Measurements from ENCODE around the gene CFAP97D2. TPM values are rescaled to one million over a fixed set of nuclear protein-coding genes. Genes with fewer than 3 reads are reported as not detected.

CFAP97D2 gene
- total and polyA plus RNA-seq, 2 of the 13 experiments (the other 11 are each of a cell fraction or from before 2014, with no cell fraction given) = not detected

- TF ChIP-seq ZNF740 (CRISPR knock-in tag; IDR thresholded peaks at IDR 0.05) = peak; percentile 97
- TF ChIP-seq USF2 (IDR thresholded peaks at IDR 0.05; ENCODE audit: low read depth, low read length) = no peak
- peak; percentile 34; the same call in 1 of the 2 replicates for TF ChIP-seq USF2 (CRISPR knock-in tag; IDR thresholded peaks at IDR 0.05; ENCODE audit: borderline replicate concordance)
- TF ChIP-seq, protein P1, sequence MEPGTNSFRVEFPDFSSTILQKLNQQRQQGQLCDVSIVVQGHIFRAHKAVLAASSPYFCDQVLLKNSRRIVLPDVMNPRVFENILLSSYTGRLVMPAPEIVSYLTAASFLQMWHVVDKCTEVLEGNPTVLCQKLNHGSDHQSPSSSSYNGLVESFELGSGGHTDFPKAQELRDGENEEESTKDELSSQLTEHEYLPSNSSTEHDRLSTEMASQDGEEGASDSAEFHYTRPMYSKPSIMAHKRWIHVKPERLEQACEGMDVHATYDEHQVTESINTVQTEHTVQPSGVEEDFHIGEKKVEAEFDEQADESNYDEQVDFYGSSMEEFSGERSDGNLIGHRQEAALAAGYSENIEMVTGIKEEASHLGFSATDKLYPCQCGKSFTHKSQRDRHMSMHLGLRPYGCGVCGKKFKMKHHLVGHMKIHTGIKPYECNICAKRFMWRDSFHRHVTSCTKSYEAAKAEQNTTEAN (CRISPR knock-in tag; conservative IDR thresholded peaks at IDR 0.05) = 0 out of 2 replicates have a peak, but pooled peaks have one; percentile 28
- TF ChIP-seq ZNF761 (CRISPR knock-in tag; conservative IDR thresholded peaks at IDR 0.05) = peak; percentile 85; the same call in 1 of the 2 replicates
- TF ChIP-seq, protein P2, sequence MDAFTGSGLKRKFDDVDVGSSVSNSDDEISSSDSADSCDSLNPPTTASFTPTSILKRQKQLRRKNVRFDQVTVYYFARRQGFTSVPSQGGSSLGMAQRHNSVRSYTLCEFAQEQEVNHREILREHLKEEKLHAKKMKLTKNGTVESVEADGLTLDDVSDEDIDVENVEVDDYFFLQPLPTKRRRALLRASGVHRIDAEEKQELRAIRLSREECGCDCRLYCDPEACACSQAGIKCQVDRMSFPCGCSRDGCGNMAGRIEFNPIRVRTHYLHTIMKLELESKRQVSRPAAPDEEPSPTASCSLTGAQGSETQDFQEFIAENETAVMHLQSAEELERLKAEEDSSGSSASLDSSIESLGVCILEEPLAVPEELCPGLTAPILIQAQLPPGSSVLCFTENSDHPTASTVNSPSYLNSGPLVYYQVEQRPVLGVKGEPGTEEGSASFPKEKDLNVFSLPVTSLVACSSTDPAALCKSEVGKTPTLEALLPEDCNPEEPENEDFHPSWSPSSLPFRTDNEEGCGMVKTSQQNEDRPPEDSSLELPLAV (CRISPR knock-in tag; conservative IDR thresholded peaks at IDR 0.05; ENCODE audit: low read depth) = no peak
- no peak for TF ChIP-seq ZSCAN22 (CRISPR knock-in tag; IDR thresholded peaks at IDR 0.05)
- TF ChIP-seq ZNF34 (CRISPR knock-in tag; IDR thresholded peaks at IDR 0.05; ENCODE audit: borderline replicate concordance) = no peak
- TF ChIP-seq ZNF326 (CRISPR knock-in tag; IDR thresholded peaks at IDR 0.05; ENCODE audit: borderline replicate concordance) = no peak
- no peak for TF ChIP-seq POLR2AphosphoS2 (IDR thresholded peaks at IDR 0.05; ENCODE audit: low read depth, low read length)
- TF ChIP-seq, protein P3, sequence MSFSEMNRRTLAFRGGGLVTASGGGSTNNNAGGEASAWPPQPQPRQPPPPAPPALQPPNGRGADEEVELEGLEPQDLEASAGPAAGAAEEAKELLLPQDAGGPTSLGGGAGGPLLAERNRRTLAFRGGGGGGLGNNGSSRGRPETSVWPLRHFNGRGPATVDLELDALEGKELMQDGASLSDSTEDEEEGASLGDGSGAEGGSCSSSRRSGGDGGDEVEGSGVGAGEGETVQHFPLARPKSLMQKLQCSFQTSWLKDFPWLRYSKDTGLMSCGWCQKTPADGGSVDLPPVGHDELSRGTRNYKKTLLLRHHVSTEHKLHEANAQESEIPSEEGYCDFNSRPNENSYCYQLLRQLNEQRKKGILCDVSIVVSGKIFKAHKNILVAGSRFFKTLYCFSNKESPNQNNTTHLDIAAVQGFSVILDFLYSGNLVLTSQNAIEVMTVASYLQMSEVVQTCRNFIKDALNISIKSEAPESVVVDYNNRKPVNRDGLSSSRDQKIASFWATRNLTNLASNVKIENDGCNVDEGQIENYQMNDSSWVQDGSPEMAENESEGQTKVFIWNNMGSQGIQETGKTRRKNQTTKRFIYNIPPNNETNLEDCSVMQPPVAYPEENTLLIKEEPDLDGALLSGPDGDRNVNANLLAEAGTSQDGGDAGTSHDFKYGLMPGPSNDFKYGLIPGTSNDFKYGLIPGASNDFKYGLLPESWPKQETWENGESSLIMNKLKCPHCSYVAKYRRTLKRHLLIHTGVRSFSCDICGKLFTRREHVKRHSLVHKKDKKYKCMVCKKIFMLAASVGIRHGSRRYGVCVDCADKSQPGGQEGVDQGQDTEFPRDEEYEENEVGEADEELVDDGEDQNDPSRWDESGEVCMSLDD (CRISPR knock-in tag; IDR thresholded peaks at IDR 0.05; ENCODE audit: borderline replicate concordance) = peak; percentile 58; the same call in 1 of the 2 replicates
- TF ChIP-seq ZNF790 (CRISPR knock-in tag; IDR thresholded peaks at IDR 0.05; ENCODE audit: borderline replicate concordance) = peak; percentile 97
- 0 out of 2 replicates have a peak, but pooled peaks have one; percentile 50 for TF ChIP-seq ZSCAN29 (CRISPR knock-in tag; conservative IDR thresholded peaks at IDR 0.05)
- TF ChIP-seq MEIS1 (CRISPR knock-in tag; IDR thresholded peaks at IDR 0.05; ENCODE audit: borderline replicate concordance) = no peak
- peak; percentile 56; the same call in 1 of the 2 replicates for TF ChIP-seq GATAD2A (CRISPR knock-in tag; IDR thresholded peaks at IDR 0.05)
- peak; percentile 17; the same call in 1 of the 2 replicates for TF ChIP-seq SKIL (CRISPR knock-in tag; IDR thresholded peaks at IDR 0.05; ENCODE audit: borderline replicate concordance)
- TF ChIP-seq TCF7 (IDR thresholded peaks at IDR 0.05; ENCODE audit: low read depth) = no peak
- no peak for TF ChIP-seq NR3C1 (CRISPR knock-in tag; IDR thresholded peaks at IDR 0.05)
These were observed 55.8 kb downstream of the CFAP97D2 start, which contains the start of gene CDC16 (continued) for GRCh38 chr13:114234645-114235421.

Measured in HepG2 (cell line).